Ovary (tissue), 9 donors: ENCODE data around the gene NPHP4. TPM values are rescaled to one million over a fixed set of nuclear protein-coding genes. Genes with fewer than 3 reads are reported as not detected.
A peak's percentile ranks its signal among the peaks of the same experiment; 100 is the strongest.

ENCODE experiments used
- DNase-seq, 5 donors: peaks; one replicate each; pipeline ENCODE4 v3.0.0-alpha.2; 2019 to 2020
- H3K27ac ChIP-seq, 2 donors: fragments of 200-600 bp; one replicate each; pipeline versions ENCODE4 v1.5.1 to v1.8.0; 2019 to 2022
- H3K27me3 ChIP-seq: fragments of 200-600 bp; one replicate; pipeline ENCODE4 v1.8.0; 2022
- H3K36me3 ChIP-seq: fragments of 200-600 bp; sonication (generic); one replicate; pipeline ENCODE4 v1.5.1; 2019
- H3K4me1 ChIP-seq: one replicate; pipeline ENCODE4 v1.8.1; 2013; ENCODE audit warnings: mild to moderate bottlenecking, moderate library complexity; ENCODE audit not compliant: insufficient read depth
- H3K4me3 ChIP-seq: fragments of 200-600 bp; sonication (generic); one replicate; pipeline ENCODE4 v1.5.1; 2017
- H3K9me3 ChIP-seq, 2 donors: fragments of 200-600 bp in 1 of 2; sonication (generic) in 1 of 2; one replicate each; pipeline versions ENCODE4 v1.5.1 to v1.8.1; 2013 to 2019; ENCODE audit warnings: mild to moderate bottlenecking in 1 of 2, moderate library complexity in 1 of 2
- CTCF ChIP-seq, 3 donors: fragments of 450-650 bp in 2 of 3; fragments of 200-600 bp in 1 of 3; IDR thresholded peaks; one replicate each; pipeline versions ENCODE4 v1.5.1 to v1.8.0; 2016 to 2022; ENCODE audit warnings: antibody characterized with exemption in 3 of 3, mild to moderate bottlenecking in 1 of 3
- EP300 ChIP-seq: sonication (generic); formaldehyde crosslinking; IDR thresholded peaks from one replicate; pipeline ENCODE4 v1.6.1; 2017; ENCODE audit warnings: antibody characterized with exemption
- POLR2A ChIP-seq: fragments of 450-650 bp; IDR thresholded peaks from one replicate; pipeline ENCODE4 v1.6.1; 2017; ENCODE audit warnings: antibody characterized with exemption, mild to moderate bottlenecking, moderate library complexity
- WGBS, 3 donors: extraction: QIAGEN DNeasy Blood & Tissue Kit in 1 of 3; methylation state at CpG; one replicate each; pipeline versions ENCODE4 v1.1.5 to v1.1.7; 2013 to 2017; 5-methylcytosine and 5-hydroxymethylcytosine counted together
- intact Hi-C, 4 donors: fragments of 100-400 bp; cut with DNase I; formaldehyde crosslinking; loops; one replicate each; pipeline versions ENCODE4 v1.11.0 to v1.15.1; 2022 to 2023
- polyA plus RNA-seq, 2 donors: library from polyadenylated mRNA; stranded (reverse); fragments of 200-250 nt in 1 of 2; fragments of 350-450 nt in 1 of 2; fragmentation: Illumina TruSeq in 1 of 2; extraction: RNeasy Lipid Tissue Mini Kit (QIAGEN cat#74804) in 1 of 2; gene quantifications; one replicate each; pipeline ENCODE4 v1.2.3, GENCODE V29; 2013 to 2014
- total RNA-seq, 7 donors: library from RNA; depleted of rRNA in 2 of 7; stranded (reverse); fragments of >200 nt in 2 of 7; fragmentation: NEBNext Ultra II Directional in 3 of 7; extraction: Animal tissue kit (Norgen Biotek cat#: 25700) in 3 of 7; gene quantifications; one replicate each; pipeline versions ENCODE4 v1.1.0 to v1.2.4, GENCODE V29; 2016 to 2023
- donor health status: DM: no; HTN: no; CAD: no; lungs with moderate emphysema.
- donor health status: DM: no; HTN: no; CAD: no.
- donor health status: Bipolar disorder and iron deficiency.
- donor health status: DM: yes; HTN: yes; CAD: no.
- donor health status: DM: no; HTN: no; CAD: no.
- donor health status: DM: yes; HTN: yes; CAD: no.

NPHP4 gene
- total and polyA plus RNA-seq, 9 donors, result 1.5 to 20.8 (median 10.7) TPM

GRCh38 chr1:5965586-5966131 lies 26.6 kb downstream of the NPHP4 start:
- H3K4me3 ChIP-seq, result no peak overlapping the region
- H3K36me3 ChIP-seq, result no peaks in the 10 kb centered on the region
- WGBS, 3 donors, result 93 to 98% (median 94%) methylated on average over 16 of the region's 16 CpGs
- H3K9me3 ChIP-seq, result no peaks in the 10 kb centered on the region
- no peaks in the 10 kb centered on the region for H3K27me3 ChIP-seq
- TF ChIP-seq EP300, result no peak
- TF ChIP-seq POLR2A, result no peak
- no peak for TF ChIP-seq CTCF (IDR thresholded peaks at IDR 0.05)
- intact Hi-C loops, result loop anchor here in 1 of 4 donors (5.0 kb wide), 1 partner anchor 43 kb away; no protein-coding TSS in a partner anchor
- H3K27ac ChIP-seq, result peak overlapping the region in 1 of 2 donors; percentile 79
- peaks cover 9% of the 10 kb centered on the region for H3K4me1 ChIP-seq
- DNase-seq, result peak in 1 of 5 donors; percentile 23

- no peak for DNase-seq
- no peaks in the 10 kb centered on the region for H3K36me3 ChIP-seq
- no peak overlapping the region for H3K4me3 ChIP-seq
Observed at GRCh38 chr1:5962265-5963105, 29.7 kb downstream of the NPHP4 start.

GRCh38 chr1:5961601-5962000 lies 30.6 kb downstream of the NPHP4 start:
- intact Hi-C loops, result no loop called here
- H3K36me3 ChIP-seq, result no peaks in the 10 kb centered on the region
- 90 to 94% (median 92%) methylated on average over 11 of the region's 11 CpGs for WGBS, 3 donors
- H3K4me3 ChIP-seq, result no peak overlapping the region
- H3K9me3 ChIP-seq, result no peaks in the 10 kb centered on the region
- TF ChIP-seq POLR2A (no peak), EP300 (no peak)
- H3K4me1 ChIP-seq, result peaks cover 3% of the 10 kb centered on the region
- H3K27ac ChIP-seq, result no peak overlapping the region
- DNase-seq, result no peak
- H3K27me3 ChIP-seq, result no peaks in the 10 kb centered on the region

More at GRCh38 chr1:5962265-5963105, 29.7 kb downstream of the NPHP4 start:
- Histone ChIP-seq H3K27ac (no peak overlapping the region), H3K9me3 (no peaks in the 10 kb centered on the region), H3K4me1 (peaks cover 5% of the 10 kb centered on the region), H3K27me3 (no peaks in the 10 kb centered on the region)
- intact Hi-C loops, result no loop called here
- 89 to 91% (median 91%) methylated on average over 24 of the region's 24 CpGs for WGBS, 3 donors
- TF ChIP-seq POLR2A, result no peak
- TF ChIP-seq CTCF (IDR thresholded peaks at IDR 0.05), result no peak
- no peak for TF ChIP-seq EP300

GRCh38 chr1:5960336-5960735 lies 31.9 kb downstream of the NPHP4 start:
- Histone ChIP-seq H3K9me3 (no peaks in the 10 kb centered on the region), H3K27me3 (no peaks in the 10 kb centered on the region), H3K27ac (no peak overlapping the region), H3K4me3 (no peak overlapping the region), H3K4me1 (no peaks in the 10 kb centered on the region), H3K36me3 (no peaks in the 10 kb centered on the region)
- WGBS, 3 donors, result 89 to 92% (median 91%) methylated on average over 7 of the region's 7 CpGs
- DNase-seq, result no peak
- intact Hi-C loops, result no loop called here
- TF ChIP-seq CTCF (IDR thresholded peaks at IDR 0.05), result no peak

GRCh38 chr1:5959667-5960230 lies 32.5 kb downstream of the NPHP4 start:
- no peak for DNase-seq
- TF ChIP-seq EP300 (no peak), POLR2A (no peak), CTCF (IDR thresholded peaks at IDR 0.05) (no peak)
- intact Hi-C loops, result no loop called here
- H3K36me3 ChIP-seq, result no peaks in the 10 kb centered on the region
- 94 to 97% (median 95%) methylated on average over 9 of the region's 9 CpGs for WGBS, 3 donors
- no peaks in the 10 kb centered on the region for H3K9me3 ChIP-seq
- H3K4me3 ChIP-seq, result no peak overlapping the region
- H3K27ac ChIP-seq, result no peak overlapping the region
- no peaks in the 10 kb centered on the region for H3K27me3 ChIP-seq
- H3K4me1 ChIP-seq, result no peaks in the 10 kb centered on the region
